ENCODE data around the gene TPBG.
"Not testable (repeated sequence)": the region's sequence is repeated elsewhere in the genome, so short reads cannot be mapped to it uniquely, and the experiment has no call there.

The TPBG gene

GRCh38 chr6:82380566-82381185 lies 17.1 kb downstream of the TPBG start:
- TF ChIP-seq TAF1 (IDR thresholded peaks at IDR 0.05; ENCODE audit: borderline replicate concordance, low read depth, low read length) (no peak), POLR2AphosphoS5 (IDR thresholded peaks at IDR 0.05; ENCODE audit: low read depth, low read length) (no peak), POLR2A (IDR thresholded peaks at IDR 0.05; ENCODE audit: low read depth, low read length) (no peak)
- FAIRE-seq (no peak), DNase-seq (ENCODE audit: insufficient read length) (no peak)

- TF ChIP-seq TAF1 (IDR thresholded peaks at IDR 0.05; ENCODE audit: borderline replicate concordance, low read depth, low read length) = no peak
- TF ChIP-seq POLR2A (IDR thresholded peaks at IDR 0.05; ENCODE audit: low read depth, low read length) = no peak
- TF ChIP-seq POLR2AphosphoS5 (IDR thresholded peaks at IDR 0.05; ENCODE audit: low read depth, low read length) = no peak
- peak; percentile 36 for FAIRE-seq
- no peak for DNase-seq (ENCODE audit: insufficient read length)
Observed at GRCh38 chr6:82381278-82381677, 17.7 kb downstream of the TPBG start.

DNA sequence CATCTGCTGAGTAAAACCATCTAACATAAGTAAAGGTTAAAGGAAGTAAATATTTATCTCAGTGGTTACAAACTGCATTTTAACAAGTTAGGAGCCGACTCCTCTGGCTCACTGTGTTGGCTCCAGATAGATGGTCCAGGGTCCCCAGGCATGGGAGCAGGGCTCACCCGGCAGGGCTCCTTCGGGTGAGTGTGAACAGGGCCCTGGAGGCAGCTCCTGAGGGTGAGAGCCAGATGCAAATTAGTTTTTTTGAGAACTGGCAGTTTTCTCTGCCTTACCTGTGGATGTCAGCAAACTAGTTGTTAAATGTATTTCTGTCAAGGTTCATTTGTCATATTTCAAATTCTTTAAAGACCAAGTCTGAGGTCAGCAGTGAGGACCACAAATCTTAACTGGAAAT lies 21.5 kb downstream of the TPBG start:
- no peak for DNase-seq (ENCODE audit: insufficient read length)
- no peak for FAIRE-seq
- no peak for TF ChIP-seq POLR2AphosphoS5 (IDR thresholded peaks at IDR 0.05; ENCODE audit: low read depth, low read length)
- no peak for TF ChIP-seq POLR2A (IDR thresholded peaks at IDR 0.05; ENCODE audit: low read depth, low read length)
- TF ChIP-seq TAF1 (IDR thresholded peaks at IDR 0.05; ENCODE audit: borderline replicate concordance, low read depth, low read length) = no peak

DNA sequence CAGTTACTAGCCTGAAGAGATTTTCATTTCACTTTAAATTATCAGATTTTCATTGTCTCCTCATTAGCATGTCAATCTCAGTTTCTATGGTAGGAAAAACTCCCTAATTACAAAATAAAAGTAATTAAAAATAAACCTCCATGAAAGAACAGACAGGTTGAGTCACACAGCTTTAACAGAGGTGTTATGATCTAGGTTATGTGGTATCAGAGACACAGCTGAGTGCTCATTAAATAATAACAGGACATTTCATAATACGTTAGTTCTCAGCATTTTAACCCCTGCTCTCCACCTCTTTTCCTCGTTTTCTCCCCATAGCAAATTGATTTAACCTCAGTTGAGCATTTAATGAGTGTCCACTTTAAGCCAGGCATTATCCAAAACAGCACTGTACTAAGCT lies 21.9 kb downstream of the TPBG start:
- FAIRE-seq (no peak), DNase-seq (ENCODE audit: insufficient read length) (no peak)
- TF ChIP-seq POLR2AphosphoS5 (IDR thresholded peaks at IDR 0.05; ENCODE audit: low read depth, low read length) = no peak
- TF ChIP-seq TAF1 (IDR thresholded peaks at IDR 0.05; ENCODE audit: borderline replicate concordance, low read depth, low read length) = no peak
- no peak for TF ChIP-seq POLR2A (IDR thresholded peaks at IDR 0.05; ENCODE audit: low read depth, low read length)

GRCh38 chr6:82385961-82386360 lies 22.3 kb downstream of the TPBG start:
- FAIRE-seq = no peak
- TF ChIP-seq POLR2AphosphoS5 (IDR thresholded peaks at IDR 0.05; ENCODE audit: low read depth, low read length) (no peak), TAF1 (IDR thresholded peaks at IDR 0.05; ENCODE audit: borderline replicate concordance, low read depth, low read length) (no peak), POLR2A (IDR thresholded peaks at IDR 0.05; ENCODE audit: low read depth, low read length) (no peak)

GRCh38 chr6:82394770-82395169 lies 31.2 kb downstream of the TPBG start:
- not testable (repeated sequence) for FAIRE-seq; DNase-seq (ENCODE audit: insufficient read length)

More at GRCh38 chr6:82385961-82386360, 22.3 kb downstream of the TPBG start:
- DNase-seq (ENCODE audit: insufficient read length) = no peak

DNA sequence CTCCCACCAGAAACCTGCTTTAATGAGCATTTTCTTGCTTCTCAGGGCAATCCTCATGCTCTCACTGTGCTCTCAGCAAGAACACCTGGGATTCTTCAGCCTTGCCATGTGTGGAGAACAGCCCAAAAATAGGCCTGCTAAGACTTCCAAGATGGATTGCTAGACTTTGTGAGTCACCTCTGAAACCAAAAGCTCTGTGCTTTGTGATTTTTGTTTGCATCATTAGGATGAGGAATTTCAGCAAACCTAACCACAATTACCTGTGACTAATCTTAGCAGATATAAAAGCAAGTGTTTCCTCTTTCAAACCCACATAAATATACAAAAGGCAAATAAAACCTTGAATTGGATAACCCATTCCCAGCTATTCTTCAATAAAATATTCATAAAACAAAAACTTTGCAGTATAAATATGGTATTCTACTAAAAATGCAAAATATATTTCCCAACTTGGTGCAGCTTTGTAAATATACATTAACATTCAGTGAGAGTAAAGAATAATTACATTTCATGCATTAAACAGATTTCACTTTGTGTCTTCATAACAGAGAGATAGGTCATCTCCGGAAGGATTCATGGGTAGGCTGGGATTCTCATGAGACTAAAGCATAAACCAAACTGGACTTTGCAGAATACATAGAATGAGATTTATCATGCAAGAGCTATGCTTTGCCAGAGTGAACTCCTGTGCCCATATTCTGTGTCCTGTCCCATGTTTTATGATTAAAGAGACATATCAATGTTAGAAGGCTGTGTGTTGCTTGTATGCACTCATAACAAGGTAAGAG lies 33.5 kb downstream of the TPBG start:
- DNase-seq (ENCODE audit: insufficient read length) (no peak), FAIRE-seq (no peak)
- TF ChIP-seq POLR2A (IDR thresholded peaks at IDR 0.05; ENCODE audit: low read depth, low read length) (no peak), TAF1 (IDR thresholded peaks at IDR 0.05; ENCODE audit: borderline replicate concordance, low read depth, low read length) (no peak), POLR2AphosphoS5 (IDR thresholded peaks at IDR 0.05; ENCODE audit: low read depth, low read length) (no peak)

GRCh38 chr6:82397962-82398692 lies 34.5 kb downstream of the TPBG start:
- TF ChIP-seq POLR2AphosphoS5 (IDR thresholded peaks at IDR 0.05; ENCODE audit: low read depth, low read length) (no peak), TAF1 (IDR thresholded peaks at IDR 0.05; ENCODE audit: borderline replicate concordance, low read depth, low read length) (no peak), POLR2A (IDR thresholded peaks at IDR 0.05; ENCODE audit: low read depth, low read length) (no peak)
- no peak for FAIRE-seq
- no peak for DNase-seq (ENCODE audit: insufficient read length)

DNA sequence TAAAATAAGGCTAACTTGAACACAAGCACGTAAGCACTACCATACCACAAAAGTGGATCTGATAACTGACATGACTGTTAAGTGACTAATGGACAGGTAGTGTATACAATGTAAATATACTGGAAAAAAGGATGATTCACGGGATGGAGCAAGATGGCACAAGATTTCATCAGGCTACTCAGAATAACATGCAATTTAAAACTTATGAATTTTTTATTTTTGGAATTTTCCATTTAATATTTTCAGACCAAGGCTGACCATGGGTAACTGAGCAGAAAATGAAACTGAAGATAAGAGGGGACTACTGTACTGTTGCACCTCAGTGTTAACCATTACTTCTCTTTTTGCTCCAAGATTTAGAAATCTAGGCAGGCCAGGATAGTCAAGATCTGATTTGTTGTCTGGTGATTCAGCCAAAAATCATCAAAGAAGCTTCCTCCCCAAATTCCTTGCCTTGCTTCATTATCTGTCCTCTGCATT lies 45.4 kb downstream of the TPBG start:
- no peak for DNase-seq (ENCODE audit: insufficient read length)
- no peak for FAIRE-seq
- TF ChIP-seq POLR2AphosphoS5 (IDR thresholded peaks at IDR 0.05; ENCODE audit: low read depth, low read length) (no peak), TAF1 (IDR thresholded peaks at IDR 0.05; ENCODE audit: borderline replicate concordance, low read depth, low read length) (no peak), POLR2A (IDR thresholded peaks at IDR 0.05; ENCODE audit: low read depth, low read length) (no peak)

GRCh38 chr6:82410151-82410648 lies 46.6 kb downstream of the TPBG start:
- TF ChIP-seq TAF1 (IDR thresholded peaks at IDR 0.05; ENCODE audit: borderline replicate concordance, low read depth, low read length) = no peak
- TF ChIP-seq POLR2AphosphoS5 (IDR thresholded peaks at IDR 0.05; ENCODE audit: low read depth, low read length) = no peak
- no peak for TF ChIP-seq POLR2A (IDR thresholded peaks at IDR 0.05; ENCODE audit: low read depth, low read length)
- FAIRE-seq (no peak), DNase-seq (ENCODE audit: insufficient read length) (no peak)

- DNase-seq (ENCODE audit: insufficient read length) (no peak), FAIRE-seq (no peak)
- TF ChIP-seq TAF1 (IDR thresholded peaks at IDR 0.05; ENCODE audit: borderline replicate concordance, low read depth, low read length) = no peak
- no peak for TF ChIP-seq POLR2A (IDR thresholded peaks at IDR 0.05; ENCODE audit: low read depth, low read length)
- no peak for TF ChIP-seq POLR2AphosphoS5 (IDR thresholded peaks at IDR 0.05; ENCODE audit: low read depth, low read length)
Observed at GRCh38 chr6:82413868-82414267, 50.3 kb downstream of the TPBG start.

Measured in GM12892 (cell line).